Nephron (organoid): ENCODE results near the gene UACA.
A peak's percentile ranks its signal among the peaks of the same experiment; 100 is the strongest.

Experiments
- H3K27ac Mint-ChIP-seq, 3 experiments: 2 replicates each; pipeline ENCODE4 v1.8.0; 2020; ENCODE audit warnings: mixed read lengths in 3 of 3, mild to moderate bottlenecking in 2 of 3, moderate library complexity in 1 of 3
- H3K27me3 Mint-ChIP-seq: 2 replicates; pipeline ENCODE4 v1.8.0; 2021; ENCODE audit warnings: low read depth, mild to moderate bottlenecking, moderate library complexity, mixed read lengths
- H3K36me3 Mint-ChIP-seq: 2 replicates; pipeline ENCODE4 v1.8.0; 2020; ENCODE audit warnings: low read depth, mixed read lengths
- H3K4me1 Mint-ChIP-seq: 2 replicates; pipeline ENCODE4 v1.8.0; 2020; ENCODE audit warnings: mixed read lengths
- H3K4me3 Mint-ChIP-seq, 3 experiments: 2 replicates each; pipeline ENCODE4 v1.8.0; 2020; ENCODE audit warnings: mild to moderate bottlenecking in 3 of 3, mixed read lengths in 3 of 3, moderate library complexity in 2 of 3
- H3K9me3 Mint-ChIP-seq: 2 replicates; pipeline ENCODE4 v1.8.0; 2020; ENCODE audit warnings: mixed read lengths
- CTCF ChIP-seq, 3 experiments: fragments of 200-600 bp; sonication (generic); IDR thresholded peaks; one replicate each; pipeline ENCODE4 v1.5.0; 2021; ENCODE audit warnings: antibody characterized with exemption in 3 of 3; ENCODE audit not compliant: unreplicated experiment in 3 of 3

The UACA gene

GRCh38 chr15:70633991-70634390 is 129.4 kb downstream of the UACA start:
- peaks cover 10% of the 10 kb centered on the region for H3K27me3 Mint-ChIP-seq
- H3K4me3 Mint-ChIP-seq = no peak overlapping the region
- H3K4me1 Mint-ChIP-seq = peaks cover 33% of the 10 kb centered on the region
- H3K9me3 Mint-ChIP-seq = no peaks in the 10 kb centered on the region
- H3K36me3 Mint-ChIP-seq = no peaks in the 10 kb centered on the region
- no peak overlapping the region for H3K27ac Mint-ChIP-seq
- no peak for TF ChIP-seq CTCF (IDR thresholded peaks at IDR 0.05; ENCODE audit: unreplicated experiment in 3 of 3)

GRCh38 chr15:70633103-70633831 is 130.1 kb downstream of the UACA start:
- TF ChIP-seq CTCF (IDR thresholded peaks at IDR 0.05; ENCODE audit: unreplicated experiment in 3 of 3) = no peak
- H3K27ac Mint-ChIP-seq = peak overlapping the region in 2 of 3 experiments; percentile 22 to 45
- no peaks in the 10 kb centered on the region for H3K9me3 Mint-ChIP-seq
- peaks cover 10% of the 10 kb centered on the region for H3K27me3 Mint-ChIP-seq
- H3K4me1 Mint-ChIP-seq = peaks cover 39% of the 10 kb centered on the region
- no peak overlapping the region for H3K4me3 Mint-ChIP-seq
- no peaks in the 10 kb centered on the region for H3K36me3 Mint-ChIP-seq

GRCh38 chr15:70632491-70633102 is 130.8 kb downstream of the UACA start:
- H3K36me3 Mint-ChIP-seq = no peaks in the 10 kb centered on the region
- H3K9me3 Mint-ChIP-seq = no peaks in the 10 kb centered on the region
- H3K27me3 Mint-ChIP-seq = peaks cover 10% of the 10 kb centered on the region
- no peak for TF ChIP-seq CTCF (IDR thresholded peaks at IDR 0.05; ENCODE audit: unreplicated experiment in 3 of 3)
- peak overlapping the region in 2 of 3 experiments; percentile 22 to 45 for H3K27ac Mint-ChIP-seq
- H3K4me1 Mint-ChIP-seq = peaks cover 46% of the 10 kb centered on the region
- H3K4me3 Mint-ChIP-seq = no peak overlapping the region

- TF ChIP-seq CTCF (IDR thresholded peaks at IDR 0.05; ENCODE audit: unreplicated experiment in 3 of 3) = no peak
- peaks cover 10% of the 10 kb centered on the region for H3K27me3 Mint-ChIP-seq
- H3K4me3 Mint-ChIP-seq = no peak overlapping the region
- peak overlapping the region in 1 of 3 experiments; percentile 7 for H3K27ac Mint-ChIP-seq
- H3K9me3 Mint-ChIP-seq = no peaks in the 10 kb centered on the region
- peaks cover 51% of the 10 kb centered on the region for H3K4me1 Mint-ChIP-seq
- no peaks in the 10 kb centered on the region for H3K36me3 Mint-ChIP-seq
These were observed 131.3 kb downstream of the UACA start for GRCh38 chr15:70632079-70632478.

- H3K4me1 Mint-ChIP-seq = peaks cover 60% of the 10 kb centered on the region
- no peaks in the 10 kb centered on the region for H3K36me3 Mint-ChIP-seq
- peak overlapping the region in 2 of 3 experiments; percentile 24 to 71 for H3K27ac Mint-ChIP-seq
- no peak for TF ChIP-seq CTCF (IDR thresholded peaks at IDR 0.05; ENCODE audit: unreplicated experiment in 3 of 3)
- H3K9me3 Mint-ChIP-seq = peaks cover 1% of the 10 kb centered on the region
- no peak overlapping the region for H3K4me3 Mint-ChIP-seq
- peaks cover 10% of the 10 kb centered on the region for H3K27me3 Mint-ChIP-seq
These were observed 133.6 kb downstream of the UACA start for GRCh38 chr15:70629735-70630273.
